HEK293 (cell line): Measurements from ENCODE around the gene PAPSS1.

Source experiments
- CTCF ChIA-PET: fragments of 350-600 bp; formaldehyde crosslinking; extraction: SDS; loops from one replicate; lab custom pipeline; 2021; ENCODE audit warnings: antibody characterized with exemption; lab: Yijun Ruan, JAX
- POLR2A ChIA-PET: fragments of 300-600 bp; formaldehyde crosslinking; extraction: SDS; loops from one replicate; lab custom pipeline; 2020; ENCODE audit warnings: antibody characterized with exemption, inconsistent platforms; lab: Yijun Ruan, JAX
- H3K27ac ChIP-seq: fragments of 200-500 bp; sonication (Bioruptor generic); 2 replicates; pipeline ENCODE4 v1.5.1; 2014; ENCODE audit warnings: low read depth, low read length, control low read depth, inconsistent platforms; ENCODE audit errors: extremely low read depth
- H3K36me3 ChIP-seq, 2 experiments: fragments of 200-500 bp in 1 of 2; sonication (Bioruptor generic) in 1 of 2; 1 replicate in 1 of 2; 2 replicates in 1 of 2; pipeline ENCODE4 v1.5.1; 2014 to 2017; ENCODE audit warnings: inconsistent platforms in 2 of 2, low read length in 2 of 2; ENCODE audit not compliant: control insufficient read depth in 2 of 2, insufficient read depth in 1 of 2
- H3K4me1 ChIP-seq: fragments of 200-500 bp; sonication (Bioruptor generic); 2 replicates; pipeline ENCODE4 v1.5.1; 2014; ENCODE audit warnings: mild to moderate bottlenecking, low read length, inconsistent platforms; ENCODE audit not compliant: control insufficient read depth, insufficient read depth
- H3K4me3 ChIP-seq: 2 replicates; pipeline ENCODE4 v1.5.1; 2011; ENCODE audit warnings: low read depth, mild to moderate bottlenecking, control low read depth, low read length, moderate library complexity
- H3K9me3 ChIP-seq: fragments of 200-500 bp; sonication (Bioruptor generic); 2 replicates; pipeline ENCODE4 v1.5.1; 2014; ENCODE audit warnings: low read depth, low read length, inconsistent platforms; ENCODE audit not compliant: control insufficient read depth, insufficient read depth
- FEZF1 ChIP-seq: fragments of 450-650 bp; formaldehyde crosslinking; IDR thresholded peaks from 2 replicates; pipeline ENCODE4 v1.5.1; 2016; ENCODE audit warnings: missing biosample characterization, missing genetic modification characterization
- GLI4 ChIP-seq: fragments of 450-650 bp; formaldehyde crosslinking; IDR thresholded peaks from 2 replicates; pipeline ENCODE4 v1.5.1; 2016; ENCODE audit warnings: missing biosample characterization, missing genetic modification characterization
- HOXC10 ChIP-seq: sonication (generic); formaldehyde crosslinking; IDR thresholded peaks from 2 replicates; pipeline ENCODE4 v1.8.1; 2023; ENCODE audit warnings: mild to moderate bottlenecking, missing genetic modification reagents
- KLF7 ChIP-seq: fragments of 450-650 bp; formaldehyde crosslinking; IDR thresholded peaks from 2 replicates; pipeline ENCODE4 v1.5.1; 2016; ENCODE audit warnings: missing biosample characterization, missing genetic modification characterization, borderline replicate concordance
- MZF1 ChIP-seq: fragments of 450-650 bp; formaldehyde crosslinking; IDR thresholded peaks from 2 replicates; pipeline ENCODE4 v1.5.1; 2017; ENCODE audit warnings: missing biosample characterization, missing genetic modification characterization, borderline replicate concordance
- PBX3 ChIP-seq: sonication (generic); formaldehyde crosslinking; IDR thresholded peaks from 2 replicates; pipeline ENCODE4 v1.8.1; 2022; ENCODE audit warnings: mild to moderate bottlenecking, moderate library complexity, missing genetic modification reagents
- PRDM1 ChIP-seq: fragments of 450-650 bp; formaldehyde crosslinking; IDR thresholded peaks from 2 replicates; pipeline ENCODE4; 2016; ENCODE audit warnings: missing biosample characterization, missing genetic modification characterization
- SP2 ChIP-seq: fragments of 450-650 bp; formaldehyde crosslinking; IDR thresholded peaks from 2 replicates; pipeline ENCODE4 v1.5.1; 2016; ENCODE audit warnings: missing biosample characterization, missing genetic modification characterization
- SP7 ChIP-seq: fragments of 450-650 bp; formaldehyde crosslinking; IDR thresholded peaks from 2 replicates; pipeline ENCODE4 v1.5.1; 2016; ENCODE audit warnings: missing biosample characterization, missing genetic modification characterization
- ZBTB1 ChIP-seq: fragments of 450-650 bp; formaldehyde crosslinking; IDR thresholded peaks from 2 replicates; pipeline ENCODE4 v1.5.1; 2016; ENCODE audit warnings: missing biosample characterization, missing genetic modification characterization
- ZBTB44 ChIP-seq: fragments of 450-650 bp; IDR thresholded peaks from 2 replicates; pipeline ENCODE4 v1.5.1; 2018; ENCODE audit warnings: missing biosample characterization, mild to moderate bottlenecking, missing genetic modification characterization
- ZBTB7A ChIP-seq: fragments of 450-650 bp; formaldehyde crosslinking; IDR thresholded peaks from 2 replicates; pipeline ENCODE4 v1.5.1; 2016; ENCODE audit warnings: low read depth, missing biosample characterization, missing genetic modification characterization
- ZFHX2 ChIP-seq: fragments of 450-650 bp; formaldehyde crosslinking; conservative IDR thresholded peaks from 2 replicates; pipeline ENCODE4 v1.5.1; 2016; ENCODE audit warnings: missing biosample characterization, missing genetic modification characterization
- ZFP37 ChIP-seq: fragments of 450-650 bp; formaldehyde crosslinking; IDR thresholded peaks from 2 replicates; pipeline ENCODE4 v1.5.1; 2016; ENCODE audit warnings: missing biosample characterization, missing genetic modification characterization
- ZNF132 ChIP-seq: fragments of 450-650 bp; formaldehyde crosslinking; IDR thresholded peaks from 2 replicates; pipeline ENCODE4 v1.5.1; 2017; ENCODE audit warnings: missing biosample characterization, missing genetic modification characterization, borderline replicate concordance
- ZNF140 ChIP-seq: fragments of 450-650 bp; formaldehyde crosslinking; IDR thresholded peaks from 2 replicates; pipeline ENCODE4 v1.5.1; 2016; ENCODE audit warnings: missing biosample characterization, missing genetic modification characterization
- ZNF155 ChIP-seq: fragments of 450-650 bp; formaldehyde crosslinking; IDR thresholded peaks from 2 replicates; pipeline ENCODE4 v1.5.1; 2016; ENCODE audit warnings: missing biosample characterization, missing genetic modification characterization
- ZNF175 ChIP-seq: fragments of 450-650 bp; formaldehyde crosslinking; IDR thresholded peaks from 2 replicates; pipeline ENCODE4 v1.5.1; 2016; ENCODE audit warnings: missing biosample characterization, missing genetic modification characterization
- ZNF214 ChIP-seq: fragments of 450-650 bp; formaldehyde crosslinking; IDR thresholded peaks from 2 replicates; pipeline ENCODE4 v1.5.1; 2017; ENCODE audit warnings: missing biosample characterization, mild to moderate bottlenecking, missing genetic modification characterization, borderline replicate concordance
- ZNF266 ChIP-seq: fragments of 450-650 bp; formaldehyde crosslinking; IDR thresholded peaks from 2 replicates; pipeline ENCODE4 v1.5.1; 2016; ENCODE audit warnings: missing biosample characterization, missing genetic modification characterization, low read depth
- ZNF324 ChIP-seq: fragments of 450-650 bp; formaldehyde crosslinking; IDR thresholded peaks from 2 replicates; pipeline ENCODE4 v1.5.1; 2016; ENCODE audit warnings: missing biosample characterization, missing genetic modification characterization
- ZNF366 ChIP-seq: fragments of 450-650 bp; formaldehyde crosslinking; conservative IDR thresholded peaks from 2 replicates; pipeline ENCODE4 v1.5.1; 2016; ENCODE audit warnings: missing biosample characterization, missing genetic modification characterization
- ZNF416 ChIP-seq: fragments of 450-650 bp; formaldehyde crosslinking; IDR thresholded peaks from 2 replicates; pipeline ENCODE4 v1.5.1; 2016; ENCODE audit warnings: missing biosample characterization, missing genetic modification characterization
- ZNF548 ChIP-seq: fragments of 450-650 bp; formaldehyde crosslinking; IDR thresholded peaks from 2 replicates; pipeline ENCODE4 v1.5.1; 2016; ENCODE audit warnings: missing biosample characterization, missing genetic modification characterization
- ZNF707 ChIP-seq: fragments of 450-650 bp; formaldehyde crosslinking; IDR thresholded peaks from 2 replicates; pipeline ENCODE4 v1.5.1; 2016; ENCODE audit warnings: missing biosample characterization, missing genetic modification characterization
- ZNF792 ChIP-seq: fragments of 450-650 bp; formaldehyde crosslinking; IDR thresholded peaks from 2 replicates; pipeline ENCODE4 v1.5.1; 2016; ENCODE audit warnings: missing biosample characterization, missing genetic modification characterization
- TF ChIP-seq, protein P1 (sequence below): fragments of 450-650 bp; formaldehyde crosslinking; IDR thresholded peaks from 2 replicates; pipeline ENCODE4 v1.5.1; 2017; ENCODE audit warnings: missing biosample characterization, missing genetic modification characterization
- TF ChIP-seq, protein P2 (sequence below): fragments of 450-650 bp; formaldehyde crosslinking; IDR thresholded peaks from 2 replicates; pipeline ENCODE4 v1.5.1; 2017; ENCODE audit warnings: missing biosample characterization, missing genetic modification characterization
- TF ChIP-seq, protein P3 (sequence below): IDR thresholded peaks from 2 replicates; pipeline ENCODE4 v1.6.1; 2011; ENCODE audit warnings: mild to moderate bottlenecking, low read depth, low read length, borderline replicate concordance
- TF ChIP-seq, protein P4 (sequence below): fragments of 450-650 bp; formaldehyde crosslinking; IDR thresholded peaks from 2 replicates; pipeline ENCODE4 v1.5.1; 2017; ENCODE audit warnings: missing biosample characterization, mild to moderate bottlenecking, missing genetic modification characterization, moderate library complexity

PAPSS1 gene

GRCh38 chr4:107579099-107579498 is 140.9 kb downstream of the PAPSS1 start:
- ChIA-PET POLR2A (no interaction called here), CTCF (interaction anchor here (0.6 kb wide), 1 partner anchor 1550 kb away, joined by 3 read pairs; no protein-coding TSS in a partner anchor)
- H3K36me3 ChIP-seq, result no peaks in the 10 kb centered on the region
- H3K4me3 ChIP-seq, result no peak overlapping the region
- no peaks in the 10 kb centered on the region for H3K9me3 ChIP-seq
- H3K27ac ChIP-seq, result no peak overlapping the region
- H3K4me1 ChIP-seq, result no peaks in the 10 kb centered on the region
- TF ChIP-seq ZNF214 (tag by site-specific recombination), result no peak
- TF ChIP-seq SP7 (tag by site-specific recombination), result no peak
- TF ChIP-seq KLF7, result no peak
- TF ChIP-seq ZFHX2, result no peak
- no peak for TF ChIP-seq ZFP37 (tag by site-specific recombination)
- TF ChIP-seq, protein P1, sequence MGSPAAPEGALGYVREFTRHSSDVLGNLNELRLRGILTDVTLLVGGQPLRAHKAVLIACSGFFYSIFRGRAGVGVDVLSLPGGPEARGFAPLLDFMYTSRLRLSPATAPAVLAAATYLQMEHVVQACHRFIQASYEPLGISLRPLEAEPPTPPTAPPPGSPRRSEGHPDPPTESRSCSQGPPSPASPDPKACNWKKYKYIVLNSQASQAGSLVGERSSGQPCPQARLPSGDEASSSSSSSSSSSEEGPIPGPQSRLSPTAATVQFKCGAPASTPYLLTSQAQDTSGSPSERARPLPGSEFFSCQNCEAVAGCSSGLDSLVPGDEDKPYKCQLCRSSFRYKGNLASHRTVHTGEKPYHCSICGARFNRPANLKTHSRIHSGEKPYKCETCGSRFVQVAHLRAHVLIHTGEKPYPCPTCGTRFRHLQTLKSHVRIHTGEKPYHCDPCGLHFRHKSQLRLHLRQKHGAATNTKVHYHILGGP, result no peak
- TF ChIP-seq ZBTB1 (tag by site-specific recombination), result no peak
- TF ChIP-seq ZNF416 (tag by site-specific recombination), result no peak
- TF ChIP-seq ZNF707 (tag by site-specific recombination), result no peak
- no peak for TF ChIP-seq HOXC10 (CRISPR knock-in tag)
- no peak for TF ChIP-seq ZBTB7A (tag by site-specific recombination)
- TF ChIP-seq ZNF324, result no peak
- no peak for TF ChIP-seq ZNF175 (tag by site-specific recombination)
- no peak for TF ChIP-seq ZNF140 (tag by site-specific recombination)
- no peak for TF ChIP-seq PRDM1 (tag by site-specific recombination)
- no peak for TF ChIP-seq PBX3

DNA sequence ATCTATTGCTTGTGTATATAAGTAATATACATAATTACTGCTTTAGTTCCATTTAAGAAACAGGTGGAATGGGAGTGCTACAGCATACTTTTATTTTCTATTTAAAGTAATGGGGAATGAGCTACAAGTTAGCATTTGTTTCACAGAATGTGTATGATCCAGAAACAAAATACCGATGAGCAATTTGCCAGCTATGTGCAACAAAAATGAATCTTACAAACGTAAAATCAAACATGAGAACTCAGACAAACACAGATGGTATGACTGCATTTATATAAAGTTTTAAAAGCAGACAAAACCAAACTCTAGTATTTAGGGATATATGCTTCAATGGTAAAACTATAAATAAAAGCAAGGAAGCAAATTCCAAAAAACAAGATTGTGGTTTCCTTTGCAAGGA is 141.7 kb downstream of the PAPSS1 start:
- ChIA-PET POLR2A (no interaction called here), CTCF (interaction anchor here (0.6 kb wide), 1 partner anchor 1550 kb away, joined by 3 read pairs; no protein-coding TSS in a partner anchor)
- H3K9me3 ChIP-seq, result no peaks in the 10 kb centered on the region
- no peaks in the 10 kb centered on the region for H3K36me3 ChIP-seq
- no peak overlapping the region for H3K4me3 ChIP-seq
- no peak overlapping the region for H3K27ac ChIP-seq
- H3K4me1 ChIP-seq, result no peaks in the 10 kb centered on the region
- TF ChIP-seq MZF1 (tag by site-specific recombination) (no peak), ZBTB44 (no peak), ZNF792 (tag by site-specific recombination) (no peak), FEZF1 (tag by site-specific recombination) (no peak), GLI4 (no peak), ZNF132 (tag by site-specific recombination) (no peak), ZNF155 (tag by site-specific recombination) (no peak), SP2 (no peak), ZNF266 (tag by site-specific recombination) (no peak), ZNF366 (tag by site-specific recombination) (no peak), ZNF548 (tag by site-specific recombination) (no peak)
- TF ChIP-seq, protein P2, sequence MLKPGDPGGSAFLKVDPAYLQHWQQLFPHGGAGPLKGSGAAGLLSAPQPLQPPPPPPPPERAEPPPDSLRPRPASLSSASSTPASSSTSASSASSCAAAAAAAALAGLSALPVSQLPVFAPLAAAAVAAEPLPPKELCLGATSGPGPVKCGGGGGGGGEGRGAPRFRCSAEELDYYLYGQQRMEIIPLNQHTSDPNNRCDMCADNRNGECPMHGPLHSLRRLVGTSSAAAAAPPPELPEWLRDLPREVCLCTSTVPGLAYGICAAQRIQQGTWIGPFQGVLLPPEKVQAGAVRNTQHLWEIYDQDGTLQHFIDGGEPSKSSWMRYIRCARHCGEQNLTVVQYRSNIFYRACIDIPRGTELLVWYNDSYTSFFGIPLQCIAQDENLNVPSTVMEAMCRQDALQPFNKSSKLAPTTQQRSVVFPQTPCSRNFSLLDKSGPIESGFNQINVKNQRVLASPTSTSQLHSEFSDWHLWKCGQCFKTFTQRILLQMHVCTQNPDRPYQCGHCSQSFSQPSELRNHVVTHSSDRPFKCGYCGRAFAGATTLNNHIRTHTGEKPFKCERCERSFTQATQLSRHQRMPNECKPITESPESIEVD (tag by site-specific recombination), result no peak
- TF ChIP-seq, protein P3, sequence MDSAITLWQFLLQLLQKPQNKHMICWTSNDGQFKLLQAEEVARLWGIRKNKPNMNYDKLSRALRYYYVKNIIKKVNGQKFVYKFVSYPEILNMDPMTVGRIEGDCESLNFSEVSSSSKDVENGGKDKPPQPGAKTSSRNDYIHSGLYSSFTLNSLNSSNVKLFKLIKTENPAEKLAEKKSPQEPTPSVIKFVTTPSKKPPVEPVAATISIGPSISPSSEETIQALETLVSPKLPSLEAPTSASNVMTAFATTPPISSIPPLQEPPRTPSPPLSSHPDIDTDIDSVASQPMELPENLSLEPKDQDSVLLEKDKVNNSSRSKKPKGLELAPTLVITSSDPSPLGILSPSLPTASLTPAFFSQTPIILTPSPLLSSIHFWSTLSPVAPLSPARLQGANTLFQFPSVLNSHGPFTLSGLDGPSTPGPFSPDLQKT, result no peak
- TF ChIP-seq, protein P4, sequence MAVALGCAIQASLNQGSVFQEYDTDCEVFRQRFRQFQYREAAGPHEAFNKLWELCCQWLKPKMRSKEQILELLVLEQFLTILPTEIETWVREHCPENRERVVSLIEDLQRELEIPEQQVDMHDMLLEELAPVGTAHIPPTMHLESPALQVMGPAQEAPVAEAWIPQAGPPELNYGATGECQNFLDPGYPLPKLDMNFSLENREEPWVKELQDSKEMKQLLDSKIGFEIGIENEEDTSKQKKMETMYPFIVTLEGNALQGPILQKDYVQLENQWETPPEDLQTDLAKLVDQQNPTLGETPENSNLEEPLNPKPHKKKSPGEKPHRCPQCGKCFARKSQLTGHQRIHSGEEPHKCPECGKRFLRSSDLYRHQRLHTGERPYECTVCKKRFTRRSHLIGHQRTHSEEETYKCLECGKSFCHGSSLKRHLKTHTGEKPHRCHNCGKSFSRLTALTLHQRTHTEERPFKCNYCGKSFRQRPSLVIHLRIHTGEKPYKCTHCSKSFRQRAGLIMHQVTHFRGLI (tag by site-specific recombination), result no peak
